ENCODE results near the gene CLDN2.

DNA sequence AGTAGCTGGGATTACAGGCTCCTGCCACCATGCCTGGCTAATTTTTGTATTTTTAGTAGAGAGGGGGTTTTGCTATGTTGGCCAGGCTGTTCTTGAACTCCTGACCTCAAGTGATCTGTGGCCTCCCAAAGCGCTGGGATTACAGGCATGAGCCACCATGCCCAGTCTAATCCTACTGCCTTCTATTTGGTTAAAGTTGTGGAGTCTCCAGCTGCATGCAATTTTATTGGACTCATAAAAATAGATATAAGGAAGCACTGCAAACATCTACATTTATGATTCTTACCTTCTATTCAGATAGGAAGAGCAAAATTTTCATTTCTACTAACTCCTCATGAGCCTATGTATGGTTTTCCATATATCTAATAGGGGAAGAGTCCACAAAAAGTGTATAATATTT lies 30.7 kb upstream of the CLDN2 start:
- no peak for TF ChIP-seq ZFX (IDR thresholded peaks at IDR 0.05; ENCODE audit: borderline replicate concordance)
- TF ChIP-seq, protein P1, sequence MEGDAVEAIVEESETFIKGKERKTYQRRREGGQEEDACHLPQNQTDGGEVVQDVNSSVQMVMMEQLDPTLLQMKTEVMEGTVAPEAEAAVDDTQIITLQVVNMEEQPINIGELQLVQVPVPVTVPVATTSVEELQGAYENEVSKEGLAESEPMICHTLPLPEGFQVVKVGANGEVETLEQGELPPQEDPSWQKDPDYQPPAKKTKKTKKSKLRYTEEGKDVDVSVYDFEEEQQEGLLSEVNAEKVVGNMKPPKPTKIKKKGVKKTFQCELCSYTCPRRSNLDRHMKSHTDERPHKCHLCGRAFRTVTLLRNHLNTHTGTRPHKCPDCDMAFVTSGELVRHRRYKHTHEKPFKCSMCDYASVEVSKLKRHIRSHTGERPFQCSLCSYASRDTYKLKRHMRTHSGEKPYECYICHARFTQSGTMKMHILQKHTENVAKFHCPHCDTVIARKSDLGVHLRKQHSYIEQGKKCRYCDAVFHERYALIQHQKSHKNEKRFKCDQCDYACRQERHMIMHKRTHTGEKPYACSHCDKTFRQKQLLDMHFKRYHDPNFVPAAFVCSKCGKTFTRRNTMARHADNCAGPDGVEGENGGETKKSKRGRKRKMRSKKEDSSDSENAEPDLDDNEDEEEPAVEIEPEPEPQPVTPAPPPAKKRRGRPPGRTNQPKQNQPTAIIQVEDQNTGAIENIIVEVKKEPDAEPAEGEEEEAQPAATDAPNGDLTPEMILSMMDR (IDR thresholded peaks at IDR 0.05): no peak

All from 22Rv1 (cell line).